Measurements from ENCODE around the gene ACP3.
A peak's percentile ranks its signal among the peaks of the same experiment; 100 is the strongest.

Gene ACP3

DNA sequence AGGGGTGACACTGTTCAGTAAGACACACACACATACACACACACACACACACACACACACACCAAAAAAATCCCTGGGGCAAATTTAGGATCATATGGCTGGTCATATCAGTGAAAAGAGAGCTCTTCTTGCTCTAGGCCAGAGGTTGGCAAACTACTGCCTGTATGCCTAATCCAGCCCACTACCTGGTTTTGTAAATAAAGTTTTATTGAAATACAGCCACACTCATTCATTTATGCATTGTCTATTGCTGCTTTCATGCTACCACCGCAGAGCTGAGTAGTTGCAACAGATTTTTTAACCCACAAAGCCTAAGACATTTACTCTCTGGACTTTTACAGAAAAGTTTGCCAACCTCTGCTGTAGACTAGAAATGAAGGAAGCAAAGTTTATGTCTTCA lies 30.6 kb downstream of the ACP3 start:
- no peak overlapping the region for H3K4me3 ChIP-seq (replicated peaks; ENCODE audit: low read depth, low read length)
- no peaks in the 10 kb centered on the region for H3K36me3 ChIP-seq (ENCODE audit: control insufficient read depth, insufficient read depth, low read length)
- TF ChIP-seq, protein P1, sequence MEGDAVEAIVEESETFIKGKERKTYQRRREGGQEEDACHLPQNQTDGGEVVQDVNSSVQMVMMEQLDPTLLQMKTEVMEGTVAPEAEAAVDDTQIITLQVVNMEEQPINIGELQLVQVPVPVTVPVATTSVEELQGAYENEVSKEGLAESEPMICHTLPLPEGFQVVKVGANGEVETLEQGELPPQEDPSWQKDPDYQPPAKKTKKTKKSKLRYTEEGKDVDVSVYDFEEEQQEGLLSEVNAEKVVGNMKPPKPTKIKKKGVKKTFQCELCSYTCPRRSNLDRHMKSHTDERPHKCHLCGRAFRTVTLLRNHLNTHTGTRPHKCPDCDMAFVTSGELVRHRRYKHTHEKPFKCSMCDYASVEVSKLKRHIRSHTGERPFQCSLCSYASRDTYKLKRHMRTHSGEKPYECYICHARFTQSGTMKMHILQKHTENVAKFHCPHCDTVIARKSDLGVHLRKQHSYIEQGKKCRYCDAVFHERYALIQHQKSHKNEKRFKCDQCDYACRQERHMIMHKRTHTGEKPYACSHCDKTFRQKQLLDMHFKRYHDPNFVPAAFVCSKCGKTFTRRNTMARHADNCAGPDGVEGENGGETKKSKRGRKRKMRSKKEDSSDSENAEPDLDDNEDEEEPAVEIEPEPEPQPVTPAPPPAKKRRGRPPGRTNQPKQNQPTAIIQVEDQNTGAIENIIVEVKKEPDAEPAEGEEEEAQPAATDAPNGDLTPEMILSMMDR (IDR thresholded peaks at IDR 0.05; ENCODE audit: insufficient read depth, low read length, poor library complexity, severe bottlenecking) = no peak
- DNase-seq (ENCODE audit: extremely low read depth, insufficient read length) = no peak
- H3K27me3 ChIP-seq (replicated peaks; ENCODE audit: control insufficient read depth, insufficient read depth, low read length) = no peaks in the 10 kb centered on the region

GRCh38 chr3:132348531-132348930 lies 31.3 kb downstream of the ACP3 start:
- TF ChIP-seq, protein P1 (IDR thresholded peaks at IDR 0.05; ENCODE audit: insufficient read depth, low read length, poor library complexity, severe bottlenecking) = no peak
- no peak for DNase-seq (ENCODE audit: extremely low read depth, insufficient read length)

GRCh38 chr3:132350814-132351213 lies 33.6 kb downstream of the ACP3 start:
- DNase-seq (ENCODE audit: extremely low read depth, insufficient read length) = no peak
- H3K27me3 ChIP-seq (replicated peaks; ENCODE audit: control insufficient read depth, insufficient read depth, low read length) = no peaks in the 10 kb centered on the region
- H3K4me3 ChIP-seq (replicated peaks; ENCODE audit: low read depth, low read length) = no peak overlapping the region
- H3K36me3 ChIP-seq (ENCODE audit: control insufficient read depth, insufficient read depth, low read length) = no peaks in the 10 kb centered on the region
- TF ChIP-seq, protein P1 (IDR thresholded peaks at IDR 0.05; ENCODE audit: insufficient read depth, low read length, poor library complexity, severe bottlenecking) = no peak

More at GRCh38 chr3:132348531-132348930, 31.3 kb downstream of the ACP3 start:
- Histone ChIP-seq H3K27me3 (replicated peaks; ENCODE audit: control insufficient read depth, insufficient read depth, low read length) (no peaks in the 10 kb centered on the region), H3K4me3 (replicated peaks; ENCODE audit: low read depth, low read length) (no peak overlapping the region), H3K36me3 (ENCODE audit: control insufficient read depth, insufficient read depth, low read length) (no peaks in the 10 kb centered on the region)

GRCh38 chr3:132351222-132351806 lies 34.1 kb downstream of the ACP3 start:
- DNase-seq (ENCODE audit: extremely low read depth, insufficient read length) = no peak
- no peak overlapping the region for H3K4me3 ChIP-seq (replicated peaks; ENCODE audit: low read depth, low read length)
- TF ChIP-seq, protein P1 (IDR thresholded peaks at IDR 0.05; ENCODE audit: insufficient read depth, low read length, poor library complexity, severe bottlenecking) = no peak
- no peaks in the 10 kb centered on the region; the same call in 1 of the 2 replicates for H3K27me3 ChIP-seq (replicated peaks; ENCODE audit: control insufficient read depth, insufficient read depth, low read length)
- H3K36me3 ChIP-seq (ENCODE audit: control insufficient read depth, insufficient read depth, low read length) = no peaks in the 10 kb centered on the region

DNA sequence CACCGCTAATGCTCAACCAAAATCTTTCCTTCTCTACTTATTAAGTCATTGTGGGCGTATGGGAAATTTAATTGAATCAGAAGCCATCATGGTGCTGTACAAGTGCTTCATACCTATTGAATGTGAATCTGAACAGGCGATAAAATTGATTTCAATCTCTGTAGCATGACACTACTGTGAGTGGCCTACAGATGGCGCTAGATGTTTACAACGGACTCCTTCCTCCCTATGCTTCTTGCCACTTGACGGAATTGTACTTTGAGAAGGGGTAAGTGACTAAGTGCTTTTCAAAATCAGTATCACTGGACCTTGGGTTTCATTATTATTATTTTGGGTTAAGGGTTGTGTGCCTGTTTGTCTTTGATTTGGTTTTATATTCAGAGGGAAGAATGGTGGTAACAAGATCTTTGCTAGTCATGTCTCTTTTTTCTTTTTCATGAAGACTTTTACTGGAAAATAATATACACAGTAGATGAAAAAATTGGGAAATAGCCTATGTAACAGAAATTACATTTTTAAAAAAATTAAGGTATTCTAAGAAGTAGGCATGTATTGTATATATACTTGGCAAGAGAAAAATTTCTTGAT lies 35.4 kb downstream of the ACP3 start:
- Histone ChIP-seq H3K36me3 (ENCODE audit: control insufficient read depth, insufficient read depth, low read length) (no peaks in the 10 kb centered on the region), H3K4me3 (replicated peaks; ENCODE audit: low read depth, low read length) (no peak overlapping the region), H3K27me3 (replicated peaks; ENCODE audit: control insufficient read depth, insufficient read depth, low read length) (no peaks in the 10 kb centered on the region; the same call in 1 of the 2 replicates)
- DNase-seq (ENCODE audit: extremely low read depth, insufficient read length) = peak; percentile 5
- TF ChIP-seq, protein P1 (IDR thresholded peaks at IDR 0.05; ENCODE audit: insufficient read depth, low read length, poor library complexity, severe bottlenecking) = peak; percentile 84
